BLaER1 treated with 17β-estradiol and CSF1 and Interleukin-3, amounts not matched to agents 10 nM and 100 nM (cell line): ENCODE results near the gene PITX1.
A peak's percentile ranks its signal among the peaks of the same experiment; 100 is the strongest.

Experiments
- H3K27ac ChIP-seq, 11 experiments: shearing (Covaris generic); formaldehyde crosslinking; 2 replicates each; pipeline ENCODE4 v1.8.1; 2022
- H3K27me3 ChIP-seq, 11 experiments: shearing (Covaris generic); formaldehyde crosslinking; 2 replicates each; pipeline ENCODE4 v1.8.1; 2022
- H3K36me3 ChIP-seq, 11 experiments: shearing (Covaris generic); formaldehyde crosslinking; 2 replicates each; pipeline ENCODE4 v1.8.1; 2022
- H3K4me1 ChIP-seq, 10 experiments: shearing (Covaris generic); formaldehyde crosslinking; 2 replicates each; pipeline ENCODE4 v1.8.1; 2022
- H3K4me2 ChIP-seq, 11 experiments: shearing (Covaris generic); formaldehyde crosslinking; 2 replicates each; pipeline ENCODE4 v1.8.1; 2022
- H3K4me3 ChIP-seq, 10 experiments: shearing (Covaris generic); formaldehyde crosslinking; 2 replicates each; pipeline ENCODE4 v1.8.1; 2022
- H3K9ac ChIP-seq, 11 experiments: shearing (Covaris generic); formaldehyde crosslinking; 2 replicates each; pipeline ENCODE4 v1.8.1; 2022
- H3K9me3 ChIP-seq, 11 experiments: shearing (Covaris generic); formaldehyde crosslinking; replicated peaks in 1 of 11; 2 replicates each; pipeline ENCODE4 v1.8.1; 2022
- H4K20me1 ChIP-seq, 11 experiments: shearing (Covaris generic); formaldehyde crosslinking; 2 replicates each; pipeline ENCODE4 v1.8.1; 2022
- Cebpa-rat ChIP-seq, 11 experiments: shearing (Covaris generic); IDR thresholded peaks; 2 replicates each; pipeline ENCODE4 v1.8.1; 2022

PITX1 gene

DNA sequence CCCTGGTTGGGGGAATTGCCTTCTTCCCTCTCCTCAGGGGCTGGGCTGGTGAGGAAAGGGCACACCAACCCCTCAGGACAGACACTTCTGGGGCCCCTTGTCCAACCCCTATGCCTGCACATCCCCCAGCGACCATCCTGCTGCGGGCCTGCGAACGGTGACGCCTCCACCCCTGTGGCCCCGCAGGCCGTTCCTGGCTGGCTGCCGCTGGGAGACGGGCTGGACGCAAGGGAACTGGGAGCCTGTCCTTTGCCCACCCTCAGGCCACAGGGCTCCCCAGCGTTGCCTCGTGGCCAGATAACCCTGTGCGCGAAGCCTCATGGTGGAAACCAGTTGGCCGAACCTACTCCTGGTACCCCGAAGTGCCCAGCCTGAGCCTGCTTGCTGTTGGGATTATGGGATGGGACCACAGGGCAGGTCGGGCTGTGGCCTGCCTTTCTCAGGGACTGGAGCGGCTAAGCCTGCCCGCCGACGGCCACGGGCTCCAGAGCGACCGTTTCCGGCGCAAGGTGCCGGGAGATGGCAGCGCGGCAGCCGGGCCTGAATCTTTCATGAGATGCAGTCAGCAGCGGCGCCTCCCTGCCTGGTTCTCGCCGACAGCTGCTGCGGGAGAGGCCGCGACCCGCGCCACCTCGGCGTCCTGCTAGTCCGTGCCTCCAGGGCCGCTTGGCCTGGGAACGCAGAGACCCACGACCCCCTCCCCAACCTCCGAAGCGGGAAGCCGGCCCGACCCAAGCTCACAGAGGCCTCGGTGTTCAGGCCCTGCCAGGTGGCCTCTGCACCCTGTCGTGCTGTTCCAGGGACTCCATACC is 6.5 kb upstream of the PITX1 start:
- H3K27me3 ChIP-seq = peaks cover 81 to 99% (median 91%) of the 10 kb centered on the region in 11 experiments
- no peak for TF ChIP-seq Cebpa-rat (IDR thresholded peaks at IDR 0.05)
- H3K36me3 ChIP-seq = no peaks in the 10 kb centered on the region
- H3K27ac ChIP-seq = no peak overlapping the region
- no peak overlapping the region for H3K4me3 ChIP-seq
- H3K4me2 ChIP-seq = no peak overlapping the region
- H3K4me1 ChIP-seq = peaks cover 0 to 6% (median 2%) of the 10 kb centered on the region in 10 experiments; a peak in 5 of 20 replicates
- H3K9ac ChIP-seq = no peak overlapping the region
- peaks cover 24 to 40% (median 32%) of the 10 kb centered on the region in 11 experiments for H3K9me3 ChIP-seq
- H4K20me1 ChIP-seq = peaks cover 0 to 61% (median 40%) of the 10 kb centered on the region in 11 experiments; a peak in 15 of 22 replicates

DNA sequence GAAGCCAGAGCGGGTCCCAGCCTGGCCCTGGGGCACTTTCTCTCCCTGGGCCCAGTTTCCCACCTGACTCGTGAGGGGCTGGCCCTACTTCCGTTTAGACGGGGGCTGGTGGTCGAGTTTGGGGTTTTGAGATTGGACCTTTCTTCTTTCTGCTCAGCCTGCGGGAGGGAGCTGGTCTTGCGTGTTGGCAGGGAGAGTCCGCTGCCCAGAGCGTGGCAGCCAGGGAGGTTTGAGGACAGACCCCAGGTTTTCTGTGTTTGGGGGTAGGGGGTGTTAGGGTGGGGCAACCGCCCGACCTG is 6.0 kb upstream of the PITX1 start:
- TF ChIP-seq Cebpa-rat (IDR thresholded peaks at IDR 0.05) = no peak
- H3K9ac ChIP-seq = no peak overlapping the region
- no peak overlapping the region for H3K4me2 ChIP-seq
- no peaks in the 10 kb centered on the region for H3K36me3 ChIP-seq
- peaks cover 0 to 65% (median 46%) of the 10 kb centered on the region in 11 experiments; a peak in 16 of 22 replicates for H4K20me1 ChIP-seq
- peaks cover 0 to 4% (median 1%) of the 10 kb centered on the region in 10 experiments; a peak in 5 of 20 replicates for H3K4me1 ChIP-seq
- H3K9me3 ChIP-seq = peaks cover 24 to 40% (median 32%) of the 10 kb centered on the region in 11 experiments
- no peak overlapping the region for H3K27ac ChIP-seq
- H3K27me3 ChIP-seq = peaks cover 87 to 100% (median 97%) of the 10 kb centered on the region in 11 experiments
- H3K4me3 ChIP-seq = no peak overlapping the region

DNA sequence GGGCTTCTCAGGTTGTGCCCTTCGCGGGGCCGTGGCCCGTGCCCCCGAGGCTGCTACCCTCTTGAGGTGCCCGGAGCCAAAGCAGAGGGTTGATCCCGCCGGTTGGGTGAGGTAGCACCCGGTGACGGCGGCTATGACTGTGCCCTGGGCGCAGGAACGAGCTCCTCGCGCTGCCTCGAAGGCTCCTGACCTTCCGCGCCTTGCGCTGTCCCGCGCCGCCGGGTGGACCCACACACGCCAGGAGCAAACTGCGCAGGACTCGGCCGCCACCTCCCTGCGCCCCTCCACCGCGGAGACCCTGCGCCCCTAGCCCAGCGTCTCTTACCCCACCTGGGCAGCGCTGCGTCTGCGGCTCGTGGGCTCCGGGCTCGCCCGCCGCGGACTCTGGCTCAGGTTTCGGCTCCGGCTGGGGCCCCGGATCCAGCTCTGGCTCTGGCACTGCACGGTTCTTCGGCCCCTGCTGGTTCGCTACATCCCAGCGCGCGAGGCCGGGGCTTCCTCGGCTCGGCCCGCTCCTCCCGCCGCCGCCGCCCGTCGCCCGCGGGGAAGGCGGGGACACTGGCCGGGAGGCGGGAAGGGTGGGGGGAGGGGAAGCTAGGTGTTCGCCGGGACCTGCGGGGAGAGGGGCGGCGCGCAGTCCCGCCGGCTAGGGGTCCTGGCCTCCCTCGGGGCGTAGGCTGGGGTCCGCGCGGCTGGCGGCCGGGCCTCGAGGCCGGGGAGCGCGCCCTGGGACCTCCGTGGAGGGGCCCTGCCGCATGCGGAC is 5.4 kb upstream of the PITX1 start:
- no peak for TF ChIP-seq Cebpa-rat (IDR thresholded peaks at IDR 0.05)
- H3K9me3 ChIP-seq = peaks cover 24 to 40% (median 32%) of the 10 kb centered on the region in 11 experiments
- H3K9ac ChIP-seq = no peak overlapping the region
- H3K27ac ChIP-seq = no peak overlapping the region
- no peak overlapping the region for H3K4me2 ChIP-seq
- no peaks in the 10 kb centered on the region for H3K36me3 ChIP-seq
- H3K4me3 ChIP-seq = 0 out of 20 replicates have a peak overlapping the region, but pooled peaks of 2 of the 10 experiments have one; percentile 15 to 26
- peaks cover 92 to 100% (median 99%) of the 10 kb centered on the region in 11 experiments for H3K27me3 ChIP-seq
- peaks cover 0 to 70% (median 51%) of the 10 kb centered on the region in 11 experiments; a peak in 17 of 22 replicates for H4K20me1 ChIP-seq
- H3K4me1 ChIP-seq = peaks cover 0 to 3% (median 0%) of the 10 kb centered on the region in 10 experiments; a peak in 1 of 20 replicates

DNA sequence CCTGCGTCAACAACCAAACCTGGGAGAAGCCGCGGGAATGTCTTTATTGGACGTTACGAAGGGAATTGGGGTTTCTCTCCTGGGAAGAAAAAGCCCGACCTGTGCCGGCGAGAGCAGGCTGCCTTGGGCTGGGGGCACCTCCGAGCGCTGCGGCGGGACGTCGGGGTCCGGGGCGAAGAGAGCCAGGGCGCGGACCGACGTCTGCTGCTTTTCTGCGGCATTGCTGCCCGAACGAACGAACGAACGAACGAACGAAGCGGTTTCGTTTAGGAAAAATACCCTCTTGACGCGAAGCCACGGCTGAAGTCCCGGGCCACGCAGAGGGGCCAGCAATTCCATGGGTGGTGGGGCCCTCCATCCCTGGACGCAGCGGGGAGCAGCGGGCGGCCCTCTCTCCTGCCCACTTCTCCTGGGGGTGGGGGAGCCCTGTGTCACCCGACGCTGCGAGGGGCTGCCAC is 4.8 kb upstream of the PITX1 start:
- Histone ChIP-seq H4K20me1 (peaks cover 0 to 70% (median 53%) of the 10 kb centered on the region in 11 experiments; a peak in 17 of 22 replicates), H3K9ac (no peak overlapping the region), H3K27me3 (peaks cover 94 to 100% (median 100%) of the 10 kb centered on the region in 11 experiments), H3K4me3 (0 out of 20 replicates have a peak overlapping the region, but pooled peaks of 2 of the 10 experiments have one; percentile 15 to 26), H3K27ac (no peak overlapping the region), H3K36me3 (no peaks in the 10 kb centered on the region), H3K4me2 (no peak overlapping the region), H3K4me1 (peaks cover 0 to 6% (median under 1%) of the 10 kb centered on the region in 10 experiments; a peak in 14 of 20 replicates), H3K9me3 (peaks cover 24 to 40% (median 32%) of the 10 kb centered on the region in 11 experiments)
- no peak for TF ChIP-seq Cebpa-rat (IDR thresholded peaks at IDR 0.05)

DNA sequence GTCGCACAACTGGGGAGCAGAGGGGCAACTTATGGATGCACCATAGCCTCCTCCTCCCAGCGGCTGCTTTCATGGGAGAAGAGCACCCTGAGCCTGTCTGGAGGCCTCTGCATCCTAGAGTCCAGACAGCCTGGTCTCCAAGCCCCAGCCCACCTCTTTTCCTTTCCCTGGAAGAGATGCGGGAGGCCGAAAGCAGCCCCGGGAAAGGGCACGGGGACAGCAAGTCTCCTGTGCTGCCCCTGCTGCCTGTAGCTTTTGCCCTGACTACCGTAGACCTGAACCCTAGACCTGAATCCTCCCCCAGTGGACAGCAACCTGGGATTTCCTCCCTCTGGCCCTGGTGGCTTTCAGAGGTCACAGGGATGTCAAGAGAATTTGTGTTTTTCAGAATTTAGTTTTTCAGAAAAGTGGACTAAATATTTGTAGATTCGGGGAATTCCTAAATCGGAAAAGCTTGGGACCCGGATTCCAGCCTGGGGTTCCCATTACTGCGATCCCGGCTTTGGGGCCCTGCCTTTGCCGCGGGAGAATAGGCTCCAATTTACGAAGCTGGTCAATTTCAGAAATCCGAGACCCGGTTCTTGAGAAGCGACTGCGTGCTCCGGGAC is 4.3 kb upstream of the PITX1 start:
- peaks cover 0 to 75% (median 58%) of the 10 kb centered on the region in 11 experiments; a peak in 17 of 22 replicates for H4K20me1 ChIP-seq
- H3K4me3 ChIP-seq = no peak overlapping the region
- no peak overlapping the region for H3K27ac ChIP-seq
- H3K9ac ChIP-seq = no peak overlapping the region
- no peak overlapping the region for H3K4me2 ChIP-seq
- H3K4me1 ChIP-seq = peaks cover 0 to 12% (median 6%) of the 10 kb centered on the region in 10 experiments; a peak in 16 of 20 replicates
- H3K36me3 ChIP-seq = no peaks in the 10 kb centered on the region
- TF ChIP-seq Cebpa-rat (IDR thresholded peaks at IDR 0.05) = no peak
- peaks cover 24 to 44% (median 32%) of the 10 kb centered on the region in 11 experiments for H3K9me3 ChIP-seq
- H3K27me3 ChIP-seq = peaks cover 97 to 100% (median 100%) of the 10 kb centered on the region in 11 experiments

DNA sequence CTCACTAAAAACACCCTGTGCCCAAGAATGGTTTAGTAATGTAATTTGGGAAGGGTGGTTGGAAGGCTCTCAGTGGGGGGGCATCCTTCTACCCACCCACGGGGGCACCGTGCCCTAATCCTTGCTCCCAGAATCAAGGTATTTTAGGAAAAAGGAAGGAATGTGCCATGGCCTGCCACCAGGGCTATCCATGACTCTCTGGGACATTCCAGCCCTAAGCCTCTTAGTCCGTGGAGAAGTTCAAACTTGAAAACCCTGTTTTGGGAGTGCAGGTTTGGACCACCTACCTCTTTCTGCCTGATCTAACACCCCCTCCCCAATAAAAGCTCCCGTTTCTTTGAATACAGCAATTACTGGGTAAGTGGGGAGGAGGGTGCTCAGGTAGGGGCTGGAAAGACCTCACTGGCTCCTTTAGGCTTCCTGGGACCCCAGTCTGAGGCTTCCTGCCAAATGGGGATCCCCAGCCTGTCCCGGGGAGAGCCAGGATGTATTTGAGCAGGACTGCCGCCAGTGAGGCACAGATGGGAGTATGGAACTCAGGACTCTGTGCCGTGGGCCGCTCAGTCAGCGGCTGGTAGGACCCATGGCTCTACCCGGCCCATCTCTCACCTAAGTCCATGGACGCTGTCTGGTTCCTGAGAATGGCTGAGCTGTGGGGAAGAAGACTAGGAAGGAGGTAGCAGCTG is 3.6 kb upstream of the PITX1 start:
- H3K27ac ChIP-seq = no peak overlapping the region
- no peak overlapping the region for H3K4me2 ChIP-seq
- H3K4me1 ChIP-seq = peaks cover 0 to 13% (median 6%) of the 10 kb centered on the region in 10 experiments; a peak in 16 of 20 replicates
- peaks cover 24 to 49% (median 32%) of the 10 kb centered on the region in 11 experiments for H3K9me3 ChIP-seq
- H4K20me1 ChIP-seq = peaks cover 0 to 82% (median 65%) of the 10 kb centered on the region in 11 experiments; a peak in 17 of 22 replicates
- H3K4me3 ChIP-seq = no peak overlapping the region
- no peak for TF ChIP-seq Cebpa-rat (IDR thresholded peaks at IDR 0.05)
- peaks cover 97 to 100% (median 100%) of the 10 kb centered on the region in 11 experiments for H3K27me3 ChIP-seq
- no peaks in the 10 kb centered on the region for H3K36me3 ChIP-seq
- no peak overlapping the region for H3K9ac ChIP-seq

DNA sequence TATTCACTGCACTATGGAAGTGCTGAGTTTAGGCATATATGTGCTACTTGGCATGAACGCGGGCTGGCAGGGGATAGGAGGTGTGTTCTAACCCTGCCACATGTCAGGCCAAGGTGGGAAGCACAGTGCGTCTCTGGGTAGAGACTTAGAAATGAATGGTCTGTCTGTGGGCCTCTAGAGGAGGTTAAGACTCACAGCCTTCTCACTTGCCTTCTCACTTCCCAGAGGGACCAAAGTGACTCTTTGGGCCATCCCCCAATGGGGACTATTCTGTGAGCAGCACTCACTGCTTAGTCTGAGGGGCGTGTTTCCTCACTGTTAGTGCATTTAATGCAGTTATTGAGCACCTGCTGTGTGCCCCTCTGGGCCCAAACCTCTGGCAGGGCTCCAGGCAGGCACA is 2.4 kb upstream of the PITX1 start:
- peaks cover 97 to 100% (median 100%) of the 10 kb centered on the region in 11 experiments for H3K27me3 ChIP-seq
- H3K4me3 ChIP-seq = no peak overlapping the region

DNA sequence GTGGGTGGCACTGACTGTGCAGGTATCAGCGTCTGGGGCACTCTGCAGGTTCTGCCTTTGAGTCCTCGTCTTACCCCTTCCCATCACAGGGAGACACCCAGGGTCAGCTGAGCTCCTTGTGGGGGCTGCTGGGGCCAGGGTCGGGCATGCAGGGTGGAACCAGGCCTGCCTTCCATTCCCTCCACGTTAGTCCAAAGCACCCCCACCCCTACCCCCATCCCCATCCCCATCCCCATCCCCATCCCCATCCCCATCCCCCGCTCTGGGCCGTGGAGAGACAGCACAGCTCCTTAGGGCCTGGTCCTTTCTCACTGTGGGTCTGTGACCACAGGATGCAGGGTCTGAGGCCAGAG is 1.6 kb upstream of the PITX1 start:
- peaks cover 0 to 88% (median 69%) of the 10 kb centered on the region in 11 experiments; a peak in 17 of 22 replicates for H4K20me1 ChIP-seq
- no peak for TF ChIP-seq Cebpa-rat (IDR thresholded peaks at IDR 0.05)
- H3K4me1 ChIP-seq = peaks cover 0 to 13% (median 6%) of the 10 kb centered on the region in 10 experiments; a peak in 16 of 20 replicates
- H3K27ac ChIP-seq = no peak overlapping the region
- H3K4me2 ChIP-seq = no peak overlapping the region
- peaks cover 97 to 100% (median 100%) of the 10 kb centered on the region in 11 experiments for H3K27me3 ChIP-seq
- H3K36me3 ChIP-seq = no peaks in the 10 kb centered on the region
- H3K4me3 ChIP-seq = no peak overlapping the region
- H3K9ac ChIP-seq = no peak overlapping the region
- peaks cover 24 to 48% (median 32%) of the 10 kb centered on the region in 11 experiments for H3K9me3 ChIP-seq

More for the DNA sequence above, 2.4 kb upstream of the PITX1 start:
- no peak for TF ChIP-seq Cebpa-rat (IDR thresholded peaks at IDR 0.05)
- H3K9me3 ChIP-seq = peaks cover 24 to 50% (median 32%) of the 10 kb centered on the region in 11 experiments
- peaks cover 0 to 88% (median 70%) of the 10 kb centered on the region in 11 experiments; a peak in 17 of 22 replicates for H4K20me1 ChIP-seq
- H3K9ac ChIP-seq = no peak overlapping the region
- H3K4me2 ChIP-seq = no peak overlapping the region
- no peak overlapping the region for H3K27ac ChIP-seq
- no peaks in the 10 kb centered on the region for H3K36me3 ChIP-seq
- H3K4me1 ChIP-seq = peaks cover 0 to 13% (median 6%) of the 10 kb centered on the region in 10 experiments; a peak in 16 of 20 replicates
